DOHH2 (cell line): ENCODE measurements around the gene MICAL2.

Experiments used
- H3F3A ChIP-seq: fragments of 200-600 bp; sonication (generic), shearing (Covaris generic); 2 replicates; pipeline ENCODE4 v1.6.0; 2016; ENCODE audit warnings: antibody characterized with exemption, mild to moderate bottlenecking; ENCODE audit not compliant: control insufficient read depth, insufficient read depth
- H3K27ac ChIP-seq: fragments of 200-600 bp; sonication (generic); 2 replicates; pipeline ENCODE4 v1.5.1; 2014; ENCODE audit warnings: low read depth, mild to moderate bottlenecking, low read length, moderate library complexity
- H3K27me3 ChIP-seq: fragments of 200-600 bp; sonication (generic); 2 replicates; pipeline ENCODE4 v1.6.1; 2014; ENCODE audit warnings: mild to moderate bottlenecking, low read length, mixed read lengths; ENCODE audit not compliant: control insufficient read depth
- H3K36me3 ChIP-seq: fragments of 200-600 bp; sonication (generic); 2 replicates; pipeline ENCODE4 v1.6.1; 2014; ENCODE audit warnings: mild to moderate bottlenecking, low read length, moderate library complexity, mixed read lengths; ENCODE audit not compliant: control insufficient read depth
- H3K4me1 ChIP-seq: fragments of 200-600 bp; sonication (generic); 2 replicates; pipeline ENCODE4 v1.6.1; 2014; ENCODE audit warnings: mild to moderate bottlenecking, low read length, mixed read lengths; ENCODE audit not compliant: control insufficient read depth
- H3K4me2 ChIP-seq: fragments of 200-600 bp; sonication (generic); 2 replicates; pipeline ENCODE4 v1.6.0; 2014; ENCODE audit warnings: mild to moderate bottlenecking, low read length, moderate library complexity
- H3K4me3 ChIP-seq: fragments of 200-600 bp; sonication (generic); 2 replicates; pipeline ENCODE4 v1.5.1; 2014; ENCODE audit warnings: mild to moderate bottlenecking, low read length, mixed read lengths
- H3K79me2 ChIP-seq: fragments of 200-600 bp; sonication (generic); 2 replicates; pipeline ENCODE4 v1.6.1; 2014; ENCODE audit warnings: mild to moderate bottlenecking, low read length, mixed read lengths; ENCODE audit not compliant: control insufficient read depth
- H3K9me2 ChIP-seq: fragments of 200-600 bp; sonication (generic); replicated peaks from 2 replicates; pipeline ENCODE4 v1.6.1; 2014; ENCODE audit warnings: mild to moderate bottlenecking, low read length, mixed read lengths; ENCODE audit not compliant: control insufficient read depth
- H3K9me3 ChIP-seq: fragments of 200-600 bp; sonication (generic); 2 replicates; pipeline ENCODE4 v1.6.1; 2014; ENCODE audit warnings: antibody characterized with exemption, low read length, mixed read lengths; ENCODE audit not compliant: control insufficient read depth, insufficient read depth
- H4K20me1 ChIP-seq: fragments of 200-600 bp; sonication (generic); 2 replicates; pipeline ENCODE4 v1.6.0; 2014; ENCODE audit warnings: low read depth, mild to moderate bottlenecking, antibody characterized with exemption, low read length, moderate library complexity; ENCODE audit not compliant: control insufficient read depth, insufficient read depth
- CTCF ChIP-seq: fragments of 200-600 bp; sonication (generic); IDR thresholded peaks from one replicate; pipeline ENCODE4 v1.5.1; 2014; ENCODE audit warnings: antibody characterized with exemption, mild to moderate bottlenecking, low read depth, low read length; ENCODE audit not compliant: poor library complexity, severe bottlenecking
- EZH2phosphoT487 ChIP-seq: fragments of 200-600 bp; sonication (generic); IDR thresholded peaks from 2 replicates; pipeline ENCODE4 v1.6.1; 2017; ENCODE audit warnings: borderline replicate concordance, mild to moderate bottlenecking, antibody characterized with exemption, low read length, moderate library complexity, mixed read lengths

Gene MICAL2

GRCh38 chr11:12241401-12241800 lies 131.0 kb downstream of the MICAL2 start:
- TF ChIP-seq CTCF: no peak
- TF ChIP-seq EZH2phosphoT487: no peak
- Histone ChIP-seq H3K36me3 (no peaks in the 10 kb centered on the region), H3F3A (no peaks in the 10 kb centered on the region), H3K4me2 (no peak overlapping the region), H3K4me3 (no peak overlapping the region), H3K27me3 (no peaks in the 10 kb centered on the region), H4K20me1 (no peaks in the 10 kb centered on the region), H3K4me1 (no peaks in the 10 kb centered on the region), H3K9me3 (no peaks in the 10 kb centered on the region), H3K9me2 (no peaks in the 10 kb centered on the region), H3K79me2 (no peaks in the 10 kb centered on the region), H3K27ac (no peak overlapping the region)

DNA sequence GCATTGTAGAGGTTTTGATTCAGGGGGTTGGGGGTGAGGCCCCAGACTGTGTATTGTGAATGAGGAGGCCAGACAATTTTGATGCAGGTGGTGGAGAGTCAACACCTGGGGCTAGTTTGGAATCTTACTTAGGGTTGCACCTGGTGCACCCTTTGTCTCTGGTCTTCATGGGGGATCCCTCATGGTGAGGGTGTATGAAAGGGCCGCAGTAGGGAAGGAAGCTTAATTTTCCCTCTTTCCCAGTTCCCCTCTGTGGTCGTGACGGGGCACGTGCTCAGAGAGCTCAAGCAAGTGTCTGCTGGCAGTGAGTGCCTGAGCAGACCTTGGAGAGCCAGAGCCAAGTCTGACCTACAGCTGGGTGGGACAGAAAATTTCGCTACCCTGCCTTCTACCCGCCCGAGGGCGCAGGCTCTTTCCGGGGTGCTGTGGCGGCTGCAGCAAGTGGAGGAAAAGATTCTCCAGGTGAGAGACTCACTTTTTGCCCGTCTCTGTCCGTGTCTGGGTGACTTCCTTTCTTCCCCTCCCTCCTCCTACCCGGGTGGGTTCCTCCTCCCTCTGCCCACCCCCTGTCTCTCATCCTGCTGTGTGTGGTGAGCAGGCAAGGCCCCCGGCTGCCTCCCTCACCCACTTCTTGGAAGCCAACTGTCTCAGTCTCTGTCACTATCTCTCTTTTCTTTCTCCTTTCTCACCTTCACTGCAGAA lies 131.7 kb downstream of the MICAL2 start:
- no peaks in the 10 kb centered on the region for H4K20me1 ChIP-seq
- H3K9me3 ChIP-seq: no peaks in the 10 kb centered on the region
- H3K27ac ChIP-seq: no peak overlapping the region
- H3K79me2 ChIP-seq: no peaks in the 10 kb centered on the region
- no peaks in the 10 kb centered on the region for H3K27me3 ChIP-seq
- no peaks in the 10 kb centered on the region for H3K9me2 ChIP-seq
- H3K4me3 ChIP-seq: no peak overlapping the region
- H3K4me1 ChIP-seq: no peaks in the 10 kb centered on the region
- no peaks in the 10 kb centered on the region for H3F3A ChIP-seq
- TF ChIP-seq CTCF (no peak), EZH2phosphoT487 (no peak)
- H3K36me3 ChIP-seq: no peaks in the 10 kb centered on the region
- no peak overlapping the region for H3K4me2 ChIP-seq

DNA sequence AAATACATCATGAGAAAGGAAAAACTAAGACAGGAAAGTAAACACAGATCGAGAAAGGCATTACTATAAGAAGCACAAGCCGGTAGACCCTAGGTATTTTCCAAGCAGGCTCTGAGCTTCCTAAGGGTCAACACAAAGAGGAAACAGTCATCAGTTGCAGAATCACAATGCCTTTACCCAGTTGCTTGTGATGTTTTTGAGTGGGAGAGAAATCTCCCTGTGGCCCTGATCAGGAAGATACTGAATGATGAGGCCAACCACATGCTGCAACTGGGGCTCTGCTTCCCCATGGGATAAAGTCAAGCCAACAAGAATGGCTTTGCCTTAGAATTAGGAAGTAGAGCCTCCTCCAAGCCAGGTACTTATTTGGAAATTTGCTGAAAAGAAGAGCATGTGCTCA lies 132.6 kb downstream of the MICAL2 start:
- Histone ChIP-seq H3K79me2 (no peaks in the 10 kb centered on the region), H3K27me3 (no peaks in the 10 kb centered on the region), H3K9me3 (no peaks in the 10 kb centered on the region), H3K36me3 (no peaks in the 10 kb centered on the region), H4K20me1 (no peaks in the 10 kb centered on the region), H3K4me3 (no peak overlapping the region), H3K9me2 (no peaks in the 10 kb centered on the region), H3K4me1 (no peaks in the 10 kb centered on the region), H3K4me2 (no peak overlapping the region), H3K27ac (no peak overlapping the region), H3F3A (no peaks in the 10 kb centered on the region)
- TF ChIP-seq EZH2phosphoT487: no peak
- no peak for TF ChIP-seq CTCF
